Mucosa of stomach (tissue), 1 donor: ENCODE results near the gene RNF152.

Experiments used
- H3K27me3 ChIP-seq: one replicate; pipeline ENCODE4 v1.7.0; 2013; ENCODE audit warnings: mild to moderate bottlenecking, low read length; ENCODE audit not compliant: control insufficient read depth, insufficient read depth
- H3K36me3 ChIP-seq: one replicate; pipeline ENCODE4 v1.7.0; 2013; ENCODE audit warnings: low read length; ENCODE audit not compliant: control insufficient read depth, insufficient read depth
- H3K4me1 ChIP-seq: one replicate; pipeline ENCODE4 v1.7.0; 2013; ENCODE audit warnings: mild to moderate bottlenecking, low read length; ENCODE audit not compliant: control insufficient read depth, insufficient read depth
- H3K4me3 ChIP-seq: one replicate; pipeline ENCODE4 v1.7.0; 2013; ENCODE audit warnings: low read length
- H3K9ac ChIP-seq: one replicate; pipeline ENCODE4 v1.7.0; 2013; ENCODE audit warnings: mild to moderate bottlenecking, low read length, moderate library complexity
- H3K9me3 ChIP-seq: one replicate; pipeline ENCODE4 v1.7.0; 2013; ENCODE audit warnings: mild to moderate bottlenecking, low read length, moderate library complexity; ENCODE audit not compliant: control insufficient read depth
- donor health status: Pancreatic carcinoma.

RNF152 gene, protein sequence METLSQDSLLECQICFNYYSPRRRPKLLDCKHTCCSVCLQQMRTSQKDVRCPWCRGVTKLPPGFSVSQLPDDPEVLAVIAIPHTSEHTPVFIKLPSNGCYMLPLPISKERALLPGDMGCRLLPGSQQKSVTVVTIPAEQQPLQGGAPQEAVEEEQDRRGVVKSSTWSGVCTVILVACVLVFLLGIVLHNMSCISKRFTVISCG

DNA sequence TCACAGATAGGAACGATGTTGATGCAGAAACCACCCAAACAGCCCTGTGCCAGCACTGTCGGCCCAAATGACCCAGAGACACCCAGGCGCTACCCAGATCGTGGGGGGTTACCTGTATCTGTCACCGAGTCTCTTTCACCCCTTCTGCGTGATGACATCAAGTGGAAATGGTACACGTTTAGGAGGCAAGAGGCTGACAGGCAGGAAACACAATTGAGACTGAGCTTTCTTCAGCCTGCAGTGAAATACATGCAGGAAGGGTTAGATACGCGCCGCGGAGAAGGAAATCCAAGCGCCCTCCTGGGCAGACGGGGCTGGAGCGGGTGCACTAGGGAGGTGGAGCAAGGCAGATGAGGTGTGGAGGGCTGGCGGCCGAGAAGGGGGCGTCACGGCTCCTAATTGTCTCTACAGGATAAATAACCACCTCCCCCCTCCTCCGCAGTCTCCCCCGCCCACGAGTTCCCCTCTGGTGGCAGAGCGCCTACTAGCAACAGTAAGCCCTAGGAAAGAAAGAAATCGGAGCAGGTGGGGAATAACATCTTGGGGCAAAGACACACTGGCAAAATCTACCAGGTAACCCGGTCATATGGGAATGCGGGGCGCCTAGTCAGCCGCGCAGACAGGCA, at the start of gene RNF152:
Gene RNF152, minus strand, starts transcription at position 325 of the 626 bp plus-strand sequence. CDS start 76,544 bp downstream, outside the sequence.
- Histone ChIP-seq H3K9me3 (no peaks in the 10 kb centered on the region), H3K4me1 (peaks cover 18% of the 10 kb centered on the region), H3K27me3 (peaks cover 42% of the 10 kb centered on the region), H3K36me3 (no peaks in the 10 kb centered on the region), H3K4me3 (peak within 1 kb of the TSS; percentile 87), H3K9ac (peak within 1 kb of the TSS; percentile 38)

DNA sequence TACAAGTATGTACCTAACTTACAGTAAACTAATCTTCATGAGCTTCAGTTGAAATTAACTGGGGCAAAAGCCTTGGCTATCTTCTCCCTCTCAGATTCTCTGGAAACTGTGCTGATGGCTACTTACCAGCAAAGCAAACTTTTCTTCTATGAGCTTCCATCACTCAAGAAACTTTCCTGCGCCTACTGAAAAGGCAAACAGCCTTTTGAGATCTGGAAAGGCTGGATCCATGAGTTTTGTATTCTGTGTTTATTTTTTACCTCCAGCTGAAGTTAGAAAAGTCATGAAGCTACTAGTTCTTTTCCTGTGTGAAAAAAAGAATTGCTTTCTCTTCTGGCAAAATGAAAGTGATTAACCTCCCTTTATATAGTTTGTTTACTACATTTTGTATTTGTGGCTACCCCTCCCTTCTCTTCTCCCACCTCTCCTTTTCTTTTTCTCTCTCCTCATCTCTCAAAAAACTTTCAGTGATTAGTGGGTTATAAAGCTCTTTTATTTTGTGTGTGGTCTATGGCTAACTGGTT, 49.2 kb upstream of the RNF152 start:
- H3K4me1 ChIP-seq, result no peaks in the 10 kb centered on the region
- H3K9me3 ChIP-seq, result no peaks in the 10 kb centered on the region
- no peaks in the 10 kb centered on the region for H3K27me3 ChIP-seq
- no peak overlapping the region for H3K4me3 ChIP-seq
- H3K9ac ChIP-seq, result no peak overlapping the region
- no peaks in the 10 kb centered on the region for H3K36me3 ChIP-seq

DNA sequence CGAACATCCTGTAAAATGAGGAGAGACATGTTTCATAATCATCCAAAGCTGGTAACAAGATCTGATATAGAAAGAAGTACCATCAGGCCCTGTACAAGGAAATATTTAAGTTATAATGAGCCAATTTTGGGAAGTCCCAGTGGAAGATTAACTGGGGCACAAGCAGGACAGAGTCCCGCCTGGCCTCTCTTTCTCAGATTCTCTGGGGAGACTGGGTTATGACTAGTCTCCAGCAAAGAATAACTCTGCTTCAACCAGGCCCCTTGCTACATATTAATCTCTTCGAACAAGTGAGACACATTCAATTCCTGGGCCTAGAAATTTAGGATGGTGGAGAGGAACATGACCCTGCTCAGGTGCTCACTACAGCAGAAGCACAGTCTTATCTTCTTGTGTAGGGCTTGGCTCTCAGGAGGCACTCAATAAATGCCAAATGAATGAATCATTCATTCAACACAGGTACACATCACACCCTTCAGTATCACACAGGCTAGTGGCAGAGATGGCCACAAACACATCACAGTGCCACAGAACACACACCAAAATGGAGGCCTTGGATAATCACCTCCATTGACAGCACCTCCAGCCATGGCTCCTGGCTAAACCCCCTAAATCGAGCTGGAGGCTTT, 46.4 kb upstream of the RNF152 start:
- Histone ChIP-seq H3K9ac (no peak overlapping the region), H3K4me1 (no peaks in the 10 kb centered on the region), H3K9me3 (no peaks in the 10 kb centered on the region), H3K27me3 (no peaks in the 10 kb centered on the region), H3K4me3 (no peak overlapping the region), H3K36me3 (no peaks in the 10 kb centered on the region)

GRCh38 chr18:61935362-61935761, 42.6 kb upstream of the RNF152 start:
- H3K9me3 ChIP-seq, result no peaks in the 10 kb centered on the region
- no peak overlapping the region for H3K9ac ChIP-seq
- no peaks in the 10 kb centered on the region for H3K36me3 ChIP-seq
- H3K27me3 ChIP-seq, result peaks cover 3% of the 10 kb centered on the region
- H3K4me3 ChIP-seq, result no peak overlapping the region
- H3K4me1 ChIP-seq, result no peaks in the 10 kb centered on the region

DNA sequence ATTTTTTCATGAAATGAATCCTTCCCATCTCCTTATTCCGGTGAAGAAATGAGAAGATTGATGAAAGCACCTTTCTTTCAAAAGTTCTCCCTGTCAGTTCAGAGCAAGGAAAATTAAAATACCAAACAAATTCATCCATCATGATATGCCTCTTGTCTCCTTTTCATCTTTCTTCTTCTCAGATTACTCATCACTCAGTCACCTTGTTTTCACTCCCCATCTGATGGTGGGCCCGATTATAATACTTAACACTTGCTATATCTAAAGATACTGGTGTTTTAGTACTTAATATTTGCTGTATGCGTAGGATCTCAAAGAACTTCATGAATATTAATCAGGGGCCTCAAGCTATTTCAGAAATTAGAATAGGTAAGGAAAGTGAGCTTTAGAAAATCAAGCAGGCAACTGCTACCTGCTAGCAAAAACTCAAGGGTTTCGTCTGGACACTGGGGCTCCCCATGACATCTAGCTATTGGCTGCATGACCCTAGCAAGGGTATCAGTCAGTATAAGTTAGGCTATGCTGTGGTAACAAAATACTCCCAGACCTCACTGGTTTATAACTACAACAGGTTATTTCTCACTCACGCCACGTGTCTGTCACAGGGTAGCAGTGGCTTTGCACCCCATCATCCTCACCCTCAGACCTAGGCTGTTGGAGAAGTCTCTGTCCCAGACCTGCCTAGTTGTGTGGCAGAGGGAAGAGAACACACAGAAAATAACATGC, 39.0 kb upstream of the RNF152 start:
- Histone ChIP-seq H3K9me3 (no peaks in the 10 kb centered on the region), H3K9ac (no peak overlapping the region), H3K4me1 (no peaks in the 10 kb centered on the region), H3K36me3 (no peaks in the 10 kb centered on the region), H3K4me3 (no peak overlapping the region), H3K27me3 (peaks cover 3% of the 10 kb centered on the region)

GRCh38 chr18:61929881-61930640, 37.3 kb upstream of the RNF152 start:
- no peaks in the 10 kb centered on the region for H3K36me3 ChIP-seq
- no peaks in the 10 kb centered on the region for H3K9me3 ChIP-seq
- no peak overlapping the region for H3K9ac ChIP-seq
- H3K4me1 ChIP-seq, result no peaks in the 10 kb centered on the region
- no peak overlapping the region for H3K4me3 ChIP-seq
- H3K27me3 ChIP-seq, result peaks cover 3% of the 10 kb centered on the region

DNA sequence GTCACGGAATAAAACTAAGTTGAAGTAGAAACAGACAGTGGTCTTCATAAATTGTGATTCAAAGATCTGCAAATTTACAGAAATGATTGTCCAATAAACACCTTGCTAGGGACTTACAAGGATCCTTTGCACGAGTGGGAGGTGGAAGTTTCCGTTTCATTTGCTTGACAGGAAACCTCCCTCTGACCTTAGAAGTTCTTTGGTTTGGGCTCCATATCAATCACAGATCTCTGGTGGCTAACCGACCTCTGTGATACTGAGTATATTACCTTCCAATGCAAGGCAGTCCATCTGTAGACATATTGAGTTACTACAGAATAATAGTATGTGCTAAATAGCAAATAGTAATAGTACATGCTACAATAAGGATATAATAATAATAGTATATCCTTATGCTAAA, 33.7 kb upstream of the RNF152 start:
- no peak overlapping the region for H3K4me3 ChIP-seq
- no peaks in the 10 kb centered on the region for H3K36me3 ChIP-seq
- no peaks in the 10 kb centered on the region for H3K27me3 ChIP-seq
- no peak overlapping the region for H3K9ac ChIP-seq
- no peaks in the 10 kb centered on the region for H3K9me3 ChIP-seq
- no peaks in the 10 kb centered on the region for H3K4me1 ChIP-seq

DNA sequence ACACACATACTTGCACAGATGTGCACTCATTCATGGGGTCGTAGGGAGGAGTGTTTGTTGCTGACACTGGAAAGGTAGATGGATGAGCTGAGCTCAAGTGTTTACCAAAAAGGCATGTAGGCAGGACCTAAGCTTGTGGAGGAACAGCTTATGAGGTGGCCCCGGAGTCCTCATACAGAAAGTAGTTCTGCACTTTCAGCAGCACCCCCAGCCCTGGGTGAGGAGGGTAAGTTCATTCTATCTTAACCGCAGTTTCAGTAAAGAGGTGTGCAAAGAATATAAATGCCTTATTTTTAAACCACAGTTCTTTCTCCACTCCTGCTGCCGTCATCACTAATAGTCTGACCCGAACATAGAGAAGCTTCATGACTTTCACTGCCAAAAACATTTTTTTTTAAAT, 31.7 kb upstream of the RNF152 start:
- Histone ChIP-seq H3K9me3 (no peaks in the 10 kb centered on the region), H3K4me3 (no peak overlapping the region), H3K36me3 (no peaks in the 10 kb centered on the region), H3K9ac (no peak overlapping the region), H3K27me3 (no peaks in the 10 kb centered on the region), H3K4me1 (no peaks in the 10 kb centered on the region)

- H3K27me3 ChIP-seq, result no peaks in the 10 kb centered on the region
- no peak overlapping the region for H3K4me3 ChIP-seq
- no peaks in the 10 kb centered on the region for H3K9me3 ChIP-seq
- no peaks in the 10 kb centered on the region for H3K36me3 ChIP-seq
- H3K4me1 ChIP-seq, result no peaks in the 10 kb centered on the region
- H3K9ac ChIP-seq, result no peak overlapping the region
Observed at GRCh38 chr18:61922435-61922834, 29.6 kb upstream of the RNF152 start.

- no peak overlapping the region for H3K9ac ChIP-seq
- no peaks in the 10 kb centered on the region for H3K9me3 ChIP-seq
- no peak overlapping the region for H3K4me3 ChIP-seq
- H3K36me3 ChIP-seq, result no peaks in the 10 kb centered on the region
- no peaks in the 10 kb centered on the region for H3K27me3 ChIP-seq
- no peaks in the 10 kb centered on the region for H3K4me1 ChIP-seq
Observed at GRCh38 chr18:61921621-61922235, 28.9 kb upstream of the RNF152 start.

DNA sequence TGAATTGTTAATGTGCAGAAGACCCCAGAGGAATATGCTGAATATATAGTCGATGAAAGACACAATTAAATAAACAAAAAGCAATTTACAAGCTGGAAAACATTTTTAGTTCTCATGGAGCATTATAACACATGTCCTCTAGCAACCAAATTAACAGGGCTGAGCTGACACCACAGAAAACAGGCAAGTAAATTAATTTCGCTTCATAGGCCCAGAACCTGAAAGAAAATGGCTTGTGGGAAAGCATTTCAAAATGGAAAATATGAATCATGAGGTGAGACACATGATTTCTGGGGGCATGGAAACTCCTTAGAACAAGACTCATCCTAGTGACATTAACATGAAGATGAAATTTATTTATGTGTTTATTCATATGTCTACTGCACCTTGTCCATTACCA, 25.0 kb upstream of the RNF152 start:
- Histone ChIP-seq H3K4me3 (no peak overlapping the region), H3K4me1 (no peaks in the 10 kb centered on the region), H3K9ac (no peak overlapping the region), H3K27me3 (no peaks in the 10 kb centered on the region), H3K36me3 (no peaks in the 10 kb centered on the region), H3K9me3 (no peaks in the 10 kb centered on the region)
